ENCODE measurements around the gene SSH2.
A peak's percentile ranks its signal among the peaks of the same experiment; 100 is the strongest.
"Not testable (repeated sequence)": the region's sequence is repeated elsewhere in the genome, so short reads cannot be mapped to it uniquely, and the experiment has no call there.

Gene SSH2

DNA sequence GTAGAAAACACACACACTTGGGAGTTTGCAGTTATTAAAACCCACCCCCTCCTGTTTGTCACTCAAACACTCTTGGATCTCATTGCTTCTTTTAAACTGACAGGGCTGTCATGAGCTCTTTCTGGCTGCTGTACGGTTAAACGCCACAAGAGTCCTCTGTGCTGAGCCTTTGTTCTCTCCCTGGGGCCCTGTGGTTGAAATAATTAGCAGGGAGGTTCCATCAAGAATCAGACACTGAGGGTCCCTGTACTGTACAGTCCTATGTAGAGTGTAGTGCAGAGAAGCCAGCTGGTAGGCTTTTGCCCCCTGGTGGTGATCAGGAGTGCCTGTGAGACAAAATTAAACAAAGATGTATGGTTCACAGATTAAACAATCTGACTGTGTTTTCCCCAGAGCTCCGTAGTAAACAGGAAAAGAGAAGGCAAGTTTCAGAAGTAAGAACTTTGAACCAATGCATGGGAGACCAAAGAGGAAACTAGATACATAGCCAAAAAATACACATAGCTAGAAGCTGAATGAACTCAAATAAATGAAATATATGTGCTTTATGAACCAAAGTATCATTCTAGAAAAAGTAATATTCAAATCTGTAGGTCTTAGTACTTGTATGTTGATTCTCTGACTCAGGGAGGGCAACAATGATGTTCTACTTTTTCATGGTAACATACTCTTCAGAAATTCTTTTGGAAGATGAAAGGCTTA, 1.4 kb upstream of the SSH2 start:
- no peak overlapping the region for H3K4me3 ChIP-seq (ENCODE audit: low read depth, low read length)

DNA sequence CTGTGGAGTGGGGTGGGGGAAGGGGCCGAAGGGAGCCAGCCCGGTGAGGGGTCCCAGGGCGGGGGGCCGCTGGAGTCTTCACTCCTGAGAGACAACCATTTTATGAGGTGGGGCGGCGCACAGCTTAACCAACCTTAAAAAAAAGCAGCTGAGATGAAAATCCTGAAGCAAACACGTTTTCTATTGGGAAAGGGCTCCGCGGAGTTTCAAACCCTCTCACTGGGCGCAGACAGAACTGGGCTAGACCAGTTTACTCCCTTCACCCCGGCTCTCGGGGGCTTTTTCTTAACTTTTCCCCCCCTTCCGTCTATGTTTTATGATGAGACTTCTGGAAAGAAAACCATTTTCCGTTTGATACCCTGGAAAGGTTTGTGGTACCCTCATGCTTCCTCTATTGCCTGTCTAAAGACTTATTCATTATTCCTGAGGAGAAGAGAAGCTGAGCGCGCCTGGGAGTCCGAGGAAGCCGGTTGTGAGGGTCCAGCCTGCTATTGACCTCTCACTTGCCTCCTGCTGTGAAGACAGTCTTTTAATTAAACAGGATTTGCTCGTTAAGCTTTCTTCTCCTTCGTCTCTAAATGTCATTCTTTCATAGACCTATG, 482 bp upstream of the SSH2 start:
- H3K4me3 ChIP-seq (ENCODE audit: low read depth, low read length): peak overlapping the region; percentile 94

DNA sequence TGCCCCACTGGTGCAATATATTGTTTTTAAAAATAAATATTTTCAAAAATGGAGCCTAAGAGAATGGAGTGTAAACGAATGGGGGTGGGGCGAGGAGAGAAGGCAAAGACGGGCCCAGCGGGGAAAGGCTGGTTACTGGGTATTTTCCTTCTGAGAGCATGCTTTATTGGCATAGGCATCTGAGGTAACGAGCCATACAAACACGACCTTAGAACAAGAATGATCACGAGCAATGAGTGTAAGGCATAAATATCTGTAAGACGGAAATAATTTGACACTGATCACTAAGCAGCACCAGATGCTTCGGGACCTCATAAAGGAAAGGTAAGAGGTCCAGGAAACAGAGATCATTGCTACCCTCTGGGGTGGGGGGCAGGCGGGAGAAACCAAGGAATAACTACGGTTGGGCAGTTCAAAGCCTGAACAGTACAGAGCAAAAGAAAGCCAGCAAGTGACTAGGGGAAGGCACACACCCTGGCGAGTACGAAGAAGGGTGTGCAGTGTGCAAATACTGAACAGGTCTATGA, 959 bp downstream of the SSH2 start:
- peak overlapping the region; percentile 94 for H3K4me3 ChIP-seq (ENCODE audit: low read depth, low read length)

- H3K4me3 ChIP-seq (ENCODE audit: low read depth, low read length): no peak overlapping the region
Observed at GRCh38 chr17:29927546-29927945, 2.5 kb downstream of the SSH2 start.

DNA sequence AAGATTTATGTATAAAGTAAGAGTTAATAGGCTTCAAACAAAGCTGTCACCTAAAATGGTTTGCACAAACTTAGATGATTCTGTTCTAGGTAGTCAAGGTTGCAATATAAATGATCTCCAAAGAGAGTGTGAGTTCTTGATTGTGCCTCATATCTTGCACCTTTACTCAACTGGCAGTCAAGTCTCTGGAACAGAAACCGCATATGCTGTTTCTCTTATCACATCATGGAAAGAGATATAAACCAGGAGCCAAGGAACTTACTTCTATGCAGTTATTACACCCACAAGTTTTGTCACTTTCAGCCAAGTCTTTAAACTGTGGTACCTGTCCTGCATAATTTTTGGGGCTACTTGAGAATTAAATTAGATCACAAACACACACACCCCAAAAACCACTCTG, 5.2 kb downstream of the SSH2 start:
- H3K4me3 ChIP-seq (ENCODE audit: low read depth, low read length): no peak overlapping the region

DNA sequence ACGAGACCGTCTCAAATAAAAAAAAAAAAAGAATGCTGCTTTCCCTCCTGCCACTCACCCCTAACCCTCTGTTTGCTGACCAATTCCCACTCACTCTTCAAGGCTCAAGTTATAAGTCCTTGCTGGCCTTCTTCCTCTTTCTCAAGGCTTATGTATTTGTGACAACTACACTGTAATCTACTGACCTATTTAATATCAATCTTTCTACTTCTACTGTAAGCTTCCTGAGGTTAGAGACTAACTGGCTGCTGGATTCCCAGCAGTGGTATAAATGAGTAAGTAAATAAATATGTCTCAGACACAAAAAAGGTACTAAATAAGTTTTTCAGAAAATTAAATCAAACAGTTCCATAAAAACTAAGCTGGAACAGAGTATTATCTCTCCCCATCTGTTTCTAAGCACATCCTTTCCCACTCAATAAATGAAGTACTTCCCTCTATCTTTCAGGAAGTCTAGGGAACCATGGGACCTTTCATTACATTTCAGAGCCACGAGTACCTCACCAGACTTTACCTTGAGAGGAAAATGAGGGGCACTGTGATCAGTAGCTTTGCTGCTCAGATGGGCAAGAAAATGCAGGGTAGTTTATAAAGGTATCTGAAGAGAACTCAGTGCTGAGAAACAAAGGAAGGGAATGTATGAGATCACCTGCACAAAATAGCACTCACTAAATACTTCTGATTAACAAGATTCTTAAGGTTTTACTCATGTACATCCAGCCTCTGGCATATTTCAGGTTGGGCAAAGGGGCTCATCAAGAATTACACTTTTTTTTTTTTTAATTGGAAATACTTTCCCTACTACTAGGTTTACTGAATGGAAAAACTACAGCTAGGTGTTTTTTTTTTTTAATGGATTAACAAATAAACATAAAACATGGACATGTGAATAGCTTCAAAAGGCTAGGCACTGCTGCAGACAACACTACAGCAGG, 10.8 kb downstream of the SSH2 start:
- no peak overlapping the region for H3K4me3 ChIP-seq (ENCODE audit: low read depth, low read length)

- H3K4me3 ChIP-seq (ENCODE audit: low read depth, low read length): no peak overlapping the region
Observed at GRCh38 chr17:29918016-29918415, 12.0 kb downstream of the SSH2 start.

DNA sequence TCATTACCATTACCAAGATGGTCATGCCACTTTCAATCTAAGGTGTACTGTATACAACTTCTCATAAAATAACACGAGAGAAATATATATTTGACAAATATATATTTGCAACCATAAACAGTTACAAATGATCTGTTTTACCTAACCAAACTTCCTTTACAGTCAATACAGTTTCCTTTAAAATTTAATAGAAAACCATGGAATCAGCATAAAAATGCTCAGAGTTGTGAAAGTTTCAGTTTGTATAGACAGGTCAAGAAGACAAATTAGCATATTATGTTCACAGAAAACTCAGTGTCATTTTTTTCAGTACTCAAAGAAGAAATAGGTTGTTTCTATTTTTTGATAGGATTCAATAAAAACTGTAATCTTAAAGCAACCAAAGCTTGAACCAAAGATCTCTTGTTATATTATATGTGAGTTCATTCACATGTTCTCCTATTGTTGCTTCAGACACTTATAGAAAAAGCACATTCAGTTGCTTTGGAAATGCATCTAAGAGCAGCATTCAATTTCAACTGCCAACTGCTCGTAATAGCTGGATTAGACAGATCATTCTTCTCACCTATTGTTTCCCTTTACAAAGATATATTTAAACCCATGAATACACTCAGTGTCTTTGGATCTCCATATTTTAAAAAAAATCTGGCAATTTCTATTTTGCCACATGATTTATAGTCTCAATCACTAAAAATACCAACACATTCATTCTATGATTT, 15.1 kb downstream of the SSH2 start:
- no peak overlapping the region for H3K4me3 ChIP-seq (ENCODE audit: low read depth, low read length)

GRCh38 chr17:29911641-29912177, 18.3 kb downstream of the SSH2 start:
- H3K4me3 ChIP-seq (ENCODE audit: low read depth, low read length): no peak overlapping the region

- no peak overlapping the region for H3K4me3 ChIP-seq (ENCODE audit: low read depth, low read length)
Observed at GRCh38 chr17:29909236-29910003, 20.6 kb downstream of the SSH2 start.

DNA sequence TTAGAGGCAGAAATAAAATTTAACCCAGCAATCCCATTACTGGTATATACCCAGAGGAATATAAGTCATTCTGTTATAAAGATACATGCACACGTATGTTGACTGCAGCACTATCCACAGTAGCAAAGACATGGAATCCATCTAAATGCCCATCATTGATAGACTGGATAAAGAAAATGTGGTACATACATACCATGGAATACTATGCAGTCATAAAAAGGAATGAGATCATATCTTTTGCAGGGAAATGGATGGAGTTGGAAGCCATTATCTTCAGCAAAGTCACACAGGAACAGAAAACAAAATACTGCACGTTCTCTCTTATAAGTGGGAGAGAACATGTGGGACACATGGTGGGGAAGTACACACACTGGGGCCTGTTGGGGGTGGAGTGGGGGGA, 23.1 kb downstream of the SSH2 start:
- no peak overlapping the region for H3K4me3 ChIP-seq (ENCODE audit: low read depth, low read length)

DNA sequence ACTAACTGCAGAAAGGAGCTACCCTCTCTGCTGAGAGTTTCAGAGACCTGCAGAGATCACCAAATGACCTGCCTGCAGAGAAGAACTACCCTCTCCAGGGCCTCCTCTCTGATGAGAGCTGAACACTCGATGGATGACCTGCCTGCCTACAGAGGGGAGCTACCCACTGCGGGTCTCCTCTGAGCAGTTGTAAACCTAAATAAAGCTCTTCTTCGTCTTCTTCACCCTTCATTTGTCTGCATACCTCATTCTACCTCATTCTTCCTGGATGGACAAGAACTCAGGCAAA, 24.2 kb downstream of the SSH2 start:
- no peak overlapping the region for H3K4me3 ChIP-seq (ENCODE audit: low read depth, low read length)

- H3K4me3 ChIP-seq (ENCODE audit: low read depth, low read length): no peak overlapping the region
Observed at GRCh38 chr17:29905086-29905878, 24.7 kb downstream of the SSH2 start.

DNA sequence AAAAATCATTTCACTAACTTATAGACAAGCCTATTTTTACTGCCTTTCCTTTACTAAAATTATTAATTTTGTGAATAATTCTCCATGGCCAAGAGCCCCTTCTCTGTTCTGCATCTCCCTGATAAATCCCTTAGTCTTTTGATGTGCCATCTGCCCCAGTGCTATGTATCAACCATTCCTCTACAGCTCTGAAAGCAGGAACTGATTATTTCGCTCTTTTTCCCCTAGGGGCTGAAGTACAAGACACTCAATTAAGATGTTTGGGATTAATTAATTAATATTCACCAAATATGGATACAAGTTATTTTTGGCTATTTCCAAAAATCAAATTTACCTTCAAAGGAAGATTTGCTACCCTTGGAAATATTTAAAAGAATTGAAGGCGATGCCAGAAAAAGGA, 26.6 kb downstream of the SSH2 start:
- H3K4me3 ChIP-seq (ENCODE audit: low read depth, low read length): no peak overlapping the region

GRCh38 chr17:29897136-29897535, 32.9 kb downstream of the SSH2 start:
- H3K4me3 ChIP-seq (ENCODE audit: low read depth, low read length): not testable (repeated sequence)

DNA sequence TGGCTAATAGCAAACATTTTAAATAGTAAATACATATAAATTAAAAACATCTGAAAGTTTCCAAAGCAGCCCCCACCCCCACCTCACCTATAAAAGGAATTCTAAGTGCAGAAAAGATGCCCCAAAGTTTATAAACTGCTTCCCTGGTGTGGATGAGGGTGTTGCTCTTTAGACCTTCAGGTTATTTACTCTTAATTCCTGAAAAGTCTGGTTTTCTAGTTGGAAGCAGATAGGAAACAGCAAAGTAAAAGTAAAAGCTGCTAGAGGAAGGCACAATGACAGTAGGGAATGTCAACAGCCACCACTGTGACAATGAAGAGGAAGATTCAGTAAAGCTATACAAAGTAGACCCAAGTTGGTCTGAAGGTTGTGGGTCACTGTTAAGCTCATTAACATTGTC, 37.8 kb downstream of the SSH2 start:
- H3K4me3 ChIP-seq (ENCODE audit: low read depth, low read length): no peak overlapping the region

DNA sequence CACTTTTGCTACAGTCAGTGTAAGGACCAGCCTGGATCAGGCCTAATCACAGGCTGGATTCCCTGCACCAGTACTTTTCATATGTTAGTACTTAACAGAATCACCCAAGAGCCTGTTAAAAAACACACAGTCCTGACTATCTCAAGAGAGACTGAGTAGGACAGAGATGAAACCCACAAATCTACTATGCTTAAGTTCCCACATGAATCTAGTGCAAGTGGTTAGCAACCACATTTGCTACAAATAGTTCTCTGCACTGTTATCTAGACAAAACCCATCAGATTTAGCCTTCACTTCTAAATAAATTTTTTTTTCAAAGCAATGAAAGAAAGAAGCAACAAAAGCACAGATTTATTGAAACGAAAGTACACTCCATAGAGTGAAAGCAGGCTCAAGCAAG, 38.9 kb downstream of the SSH2 start:
- H3K4me3 ChIP-seq (ENCODE audit: low read depth, low read length): no peak overlapping the region

DNA sequence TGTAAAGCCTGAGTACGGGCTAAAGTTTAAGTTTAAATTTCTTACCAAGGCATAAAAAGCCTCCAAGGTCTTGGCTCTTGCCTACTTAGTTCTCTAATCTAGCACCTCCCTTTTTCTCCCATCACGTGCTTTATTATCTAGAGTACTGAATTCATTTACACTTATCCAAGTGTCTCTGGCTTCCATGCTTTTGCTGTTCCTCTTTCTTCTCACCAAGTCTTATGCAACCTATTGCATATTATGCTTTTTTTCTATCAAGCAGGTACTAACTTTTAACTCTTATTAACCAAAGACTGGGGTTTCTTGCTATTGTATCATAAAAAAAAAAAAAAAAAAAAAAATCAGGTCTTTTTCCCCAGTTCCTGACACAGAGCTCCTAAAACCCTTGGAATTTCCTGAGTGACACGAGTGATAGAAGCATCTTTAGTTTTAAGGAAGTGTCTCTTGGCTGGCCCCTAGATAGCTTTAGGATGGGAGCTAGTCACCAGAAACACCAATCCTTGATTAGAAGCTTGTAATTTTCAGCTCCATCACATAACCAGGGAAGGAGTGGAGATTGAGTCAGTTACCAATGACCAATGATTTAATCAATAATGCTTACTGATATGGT, 44.9 kb downstream of the SSH2 start:
- no peak overlapping the region for H3K4me3 ChIP-seq (ENCODE audit: low read depth, low read length)

- no peak overlapping the region for H3K4me3 ChIP-seq (ENCODE audit: low read depth, low read length)
Observed at GRCh38 chr17:29883497-29883896, 46.5 kb downstream of the SSH2 start.
